HEK293 (cell line): Measurements from ENCODE around the gene NAPB.

Source experiments
- BCL6B ChIP-seq: fragments of 450-650 bp; formaldehyde crosslinking; IDR thresholded peaks from 2 replicates; pipeline ENCODE4 v1.5.1; 2017; ENCODE audit warnings: missing biosample characterization, missing genetic modification characterization
- EGR2 ChIP-seq: fragments of 450-650 bp; formaldehyde crosslinking; IDR thresholded peaks from 2 replicates; pipeline ENCODE4 v1.5.1; 2016; ENCODE audit warnings: low read depth, missing biosample characterization, missing genetic modification characterization
- GLI2 ChIP-seq: fragments of 450-650 bp; formaldehyde crosslinking; IDR thresholded peaks from 2 replicates; pipeline ENCODE4; 2017; ENCODE audit warnings: missing biosample characterization, missing genetic modification characterization, low read depth, borderline replicate concordance
- GLIS2 ChIP-seq: fragments of 450-650 bp; formaldehyde crosslinking; IDR thresholded peaks from 2 replicates; pipeline ENCODE4 v1.5.1; 2016; ENCODE audit warnings: missing biosample characterization, missing genetic modification characterization
- KLF16 ChIP-seq: fragments of 450-650 bp; formaldehyde crosslinking; IDR thresholded peaks from 2 replicates; pipeline ENCODE4 v1.5.1; 2017; ENCODE audit warnings: missing biosample characterization, missing genetic modification characterization
- PRDM6 ChIP-seq: fragments of 450-650 bp; formaldehyde crosslinking; IDR thresholded peaks from 2 replicates; pipeline ENCODE4 v1.5.1; 2017; ENCODE audit warnings: missing biosample characterization, missing genetic modification characterization
- SALL2 ChIP-seq: fragments of 450-650 bp; formaldehyde crosslinking; IDR thresholded peaks from 2 replicates; pipeline ENCODE4 v1.5.0; 2017; ENCODE audit warnings: missing biosample characterization, mild to moderate bottlenecking, missing genetic modification characterization, borderline replicate concordance
- SP2 ChIP-seq: fragments of 450-650 bp; formaldehyde crosslinking; IDR thresholded peaks from 2 replicates; pipeline ENCODE4 v1.5.1; 2016; ENCODE audit warnings: missing biosample characterization, missing genetic modification characterization
- SP7 ChIP-seq: fragments of 450-650 bp; formaldehyde crosslinking; IDR thresholded peaks from 2 replicates; pipeline ENCODE4 v1.5.1; 2016; ENCODE audit warnings: missing biosample characterization, missing genetic modification characterization
- YY1 ChIP-seq: fragments of 450-650 bp; formaldehyde crosslinking; IDR thresholded peaks from 2 replicates; pipeline ENCODE4 v1.5.1; 2018; ENCODE audit warnings: missing biosample characterization, missing genetic modification characterization
- ZBTB1 ChIP-seq: fragments of 450-650 bp; formaldehyde crosslinking; IDR thresholded peaks from 2 replicates; pipeline ENCODE4 v1.5.1; 2016; ENCODE audit warnings: missing biosample characterization, missing genetic modification characterization
- ZBTB17 ChIP-seq: fragments of 450-650 bp; formaldehyde crosslinking; IDR thresholded peaks from 2 replicates; pipeline ENCODE4 v1.5.1; 2016; ENCODE audit warnings: missing biosample characterization, missing genetic modification characterization
- ZFP3 ChIP-seq: fragments of 450-650 bp; formaldehyde crosslinking; IDR thresholded peaks from 2 replicates; pipeline ENCODE4 v1.5.1; 2016; ENCODE audit warnings: low read depth, missing biosample characterization, missing genetic modification characterization
- ZNF10 ChIP-seq: fragments of 450-650 bp; formaldehyde crosslinking; IDR thresholded peaks from 2 replicates; pipeline ENCODE4 v1.5.1; 2017; ENCODE audit warnings: missing biosample characterization, missing genetic modification characterization
- ZNF184 ChIP-seq: fragments of 450-650 bp; IDR thresholded peaks from 2 replicates; pipeline ENCODE4 v1.5.1; 2018; ENCODE audit warnings: missing biosample characterization, mild to moderate bottlenecking, missing genetic modification characterization
- ZNF266 ChIP-seq: fragments of 450-650 bp; formaldehyde crosslinking; IDR thresholded peaks from 2 replicates; pipeline ENCODE4 v1.5.1; 2016; ENCODE audit warnings: missing biosample characterization, missing genetic modification characterization, low read depth
- ZNF391 ChIP-seq: fragments of 450-650 bp; formaldehyde crosslinking; IDR thresholded peaks from 2 replicates; pipeline ENCODE4 v1.5.1; 2016; ENCODE audit warnings: low read depth, missing biosample characterization, missing genetic modification characterization, borderline replicate concordance
- ZNF488 ChIP-seq: fragments of 450-650 bp; formaldehyde crosslinking; IDR thresholded peaks from 2 replicates; pipeline ENCODE4 v1.5.1; 2016; ENCODE audit warnings: missing biosample characterization, missing genetic modification characterization
- ZNF521 ChIP-seq: fragments of 450-650 bp; formaldehyde crosslinking; IDR thresholded peaks from 2 replicates; pipeline ENCODE4 v1.5.1; 2017; ENCODE audit warnings: missing biosample characterization, mild to moderate bottlenecking, missing genetic modification characterization
- ZNF561 ChIP-seq: fragments of 450-650 bp; IDR thresholded peaks from 2 replicates; pipeline ENCODE4 v1.5.1; 2018; ENCODE audit warnings: missing biosample characterization, missing genetic modification characterization, borderline replicate concordance
- ZNF639 ChIP-seq: fragments of 450-650 bp; formaldehyde crosslinking; IDR thresholded peaks from 2 replicates; pipeline ENCODE4 v1.5.1; 2016; ENCODE audit warnings: missing biosample characterization, missing genetic modification characterization
- ZNF76 ChIP-seq: fragments of 450-650 bp; formaldehyde crosslinking; IDR thresholded peaks from 2 replicates; pipeline ENCODE4; 2016; ENCODE audit warnings: low read depth, missing biosample characterization, missing genetic modification characterization, borderline replicate concordance
- ZNF830 ChIP-seq: fragments of 450-650 bp; IDR thresholded peaks from 2 replicates; pipeline ENCODE4 v1.5.0; 2018; ENCODE audit warnings: missing biosample characterization, missing genetic modification characterization, low read depth, mild to moderate bottlenecking, moderate library complexity
- ZNF837 ChIP-seq: fragments of 450-650 bp; formaldehyde crosslinking; IDR thresholded peaks from 2 replicates; pipeline ENCODE4 v1.5.1; 2016; ENCODE audit warnings: missing biosample characterization, missing genetic modification characterization
- TF ChIP-seq, protein P1 (sequence below): fragments of 450-650 bp; formaldehyde crosslinking; IDR thresholded peaks from 2 replicates; pipeline ENCODE4 v1.5.1; 2016; ENCODE audit warnings: missing biosample characterization, missing genetic modification characterization
- TF ChIP-seq, protein P2 (sequence below): fragments of 450-650 bp; formaldehyde crosslinking; IDR thresholded peaks from 2 replicates; pipeline ENCODE4; 2016; ENCODE audit warnings: missing biosample characterization, missing genetic modification characterization
- TF ChIP-seq, protein P3 (sequence below): fragments of 450-650 bp; formaldehyde crosslinking; IDR thresholded peaks from 2 replicates; pipeline ENCODE4 v1.5.1; 2016; ENCODE audit warnings: missing biosample characterization, missing genetic modification characterization
- TF ChIP-seq, protein P4 (sequence below): fragments of 450-650 bp; IDR thresholded peaks from 2 replicates; pipeline ENCODE4 v1.5.1; 2018; ENCODE audit warnings: missing biosample characterization, mild to moderate bottlenecking, missing genetic modification characterization

The NAPB gene

DNA sequence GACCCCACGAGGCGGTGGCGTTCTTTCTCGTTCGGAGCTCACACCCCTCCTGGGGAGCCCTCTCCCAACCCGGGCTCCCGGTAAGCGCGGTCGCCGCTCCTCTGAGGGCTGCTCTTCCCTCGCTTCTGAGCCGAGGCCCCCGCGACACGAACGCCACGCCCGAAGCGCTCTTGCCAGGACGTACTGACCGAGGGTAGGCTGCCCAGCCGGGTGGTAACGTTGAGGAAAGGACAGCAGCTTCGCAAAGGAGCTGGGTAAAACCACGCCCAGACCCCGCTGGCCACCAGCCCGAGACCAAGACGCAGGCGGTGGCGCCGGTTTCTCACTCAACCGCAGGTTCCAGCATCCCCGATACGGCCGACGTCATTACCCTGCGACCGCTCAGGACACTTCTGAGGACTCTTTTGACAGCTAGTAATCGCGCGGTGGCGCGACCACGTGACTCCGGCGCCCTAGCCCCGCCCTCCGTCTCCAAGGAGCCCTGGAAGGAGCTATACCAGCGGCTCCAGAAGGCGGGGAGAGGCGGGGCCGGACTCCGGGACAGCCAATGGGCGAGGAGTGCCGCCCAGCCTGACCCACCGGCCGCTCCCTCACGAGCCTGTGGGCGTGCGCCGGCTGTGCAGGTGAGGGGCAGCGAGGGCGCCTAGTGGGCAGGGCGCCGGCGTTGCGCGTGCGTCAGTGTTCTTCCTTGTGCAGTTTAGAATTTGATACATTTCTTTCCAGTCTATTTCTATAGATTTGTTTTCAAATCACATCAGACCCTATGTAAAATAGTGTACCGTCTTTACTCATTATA lies 63.3 kb downstream of the NAPB start (continued):
- TF ChIP-seq PRDM6 (no peak), EGR2 (tag by site-specific recombination) (peak; percentile 77), ZNF391 (tag by site-specific recombination) (0 out of 2 replicates have a peak, but pooled peaks have one; percentile 41), ZNF830 (tag by site-specific recombination) (no peak), ZBTB17 (tag by site-specific recombination) (peak; percentile 86), ZNF184 (tag by site-specific recombination) (no peak), GLI2 (tag by site-specific recombination) (no peak), ZNF837 (tag by site-specific recombination) (no peak), ZNF76 (tag by site-specific recombination) (peak; percentile 86; the same call in 1 of the 2 replicates), ZNF488 (no peak), ZBTB1 (tag by site-specific recombination) (no peak), ZFP3 (no peak), SP2 (tag by site-specific recombination) (peak; percentile 98), YY1 (tag by site-specific recombination) (no peak), ZNF639 (tag by site-specific recombination) (no peak), GLIS2 (tag by site-specific recombination) (peak; percentile 80), ZNF561 (tag by site-specific recombination) (no peak), SALL2 (tag by site-specific recombination) (no peak), ZNF266 (tag by site-specific recombination) (no peak), ZNF521 (tag by site-specific recombination) (no peak), BCL6B (no peak), ZNF10 (tag by site-specific recombination) (peak; percentile 50; the same call in 1 of the 2 replicates), KLF16 (tag by site-specific recombination) (no peak), SP7 (tag by site-specific recombination) (peak; percentile 71)
- TF ChIP-seq, protein P1, sequence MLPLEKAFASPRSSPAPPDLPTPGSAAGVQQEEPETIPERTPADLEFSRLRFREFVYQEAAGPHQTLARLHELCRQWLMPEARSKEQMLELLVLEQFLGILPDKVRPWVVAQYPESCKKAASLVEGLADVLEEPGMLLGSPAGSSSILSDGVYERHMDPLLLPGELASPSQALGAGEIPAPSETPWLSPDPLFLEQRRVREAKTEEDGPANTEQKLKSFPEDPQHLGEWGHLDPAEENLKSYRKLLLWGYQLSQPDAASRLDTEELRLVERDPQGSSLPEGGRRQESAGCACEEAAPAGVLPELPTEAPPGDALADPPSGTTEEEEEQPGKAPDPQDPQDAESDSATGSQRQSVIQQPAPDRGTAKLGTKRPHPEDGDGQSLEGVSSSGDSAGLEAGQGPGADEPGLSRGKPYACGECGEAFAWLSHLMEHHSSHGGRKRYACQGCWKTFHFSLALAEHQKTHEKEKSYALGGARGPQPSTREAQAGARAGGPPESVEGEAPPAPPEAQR (tag by site-specific recombination): no peak
- TF ChIP-seq, protein P2, sequence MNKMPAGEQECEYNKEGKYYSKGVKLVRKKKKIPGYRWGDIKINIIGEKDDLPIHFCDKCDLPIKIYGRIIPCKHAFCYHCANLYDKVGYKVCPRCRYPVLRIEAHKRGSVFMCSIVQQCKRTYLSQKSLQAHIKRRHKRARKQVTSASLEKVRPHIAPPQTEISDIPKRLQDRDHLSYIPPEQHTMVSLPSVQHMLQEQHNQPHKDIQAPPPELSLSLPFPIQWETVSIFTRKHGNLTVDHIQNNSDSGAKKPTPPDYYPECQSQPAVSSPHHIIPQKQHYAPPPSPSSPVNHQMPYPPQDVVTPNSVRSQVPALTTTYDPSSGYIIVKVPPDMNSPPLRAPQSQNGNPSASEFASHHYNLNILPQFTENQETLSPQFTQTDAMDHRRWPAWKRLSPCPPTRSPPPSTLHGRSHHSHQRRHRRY (tag by site-specific recombination): no peak
- TF ChIP-seq, protein P3, sequence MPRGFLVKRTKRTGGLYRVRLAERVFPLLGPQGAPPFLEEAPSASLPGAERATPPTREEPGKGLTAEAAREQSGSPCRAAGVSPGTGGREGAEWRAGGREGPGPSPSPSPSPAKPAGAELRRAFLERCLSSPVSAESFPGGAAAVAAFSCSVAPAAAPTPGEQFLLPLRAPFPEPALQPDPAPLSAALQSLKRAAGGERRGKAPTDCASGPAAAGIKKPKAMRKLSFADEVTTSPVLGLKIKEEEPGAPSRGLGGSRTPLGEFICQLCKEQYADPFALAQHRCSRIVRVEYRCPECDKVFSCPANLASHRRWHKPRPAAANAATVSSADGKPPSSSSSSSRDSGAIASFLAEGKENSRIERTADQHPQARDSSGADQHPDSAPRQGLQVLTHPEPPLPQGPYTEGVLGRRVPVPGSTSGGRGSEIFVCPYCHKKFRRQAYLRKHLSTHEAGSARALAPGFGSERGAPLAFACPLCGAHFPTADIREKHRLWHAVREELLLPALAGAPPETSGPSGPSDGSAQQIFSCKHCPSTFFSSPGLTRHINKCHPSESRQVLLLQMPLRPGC: peak; percentile 57; the same call in 1 of the 2 replicates
- TF ChIP-seq, protein P4, sequence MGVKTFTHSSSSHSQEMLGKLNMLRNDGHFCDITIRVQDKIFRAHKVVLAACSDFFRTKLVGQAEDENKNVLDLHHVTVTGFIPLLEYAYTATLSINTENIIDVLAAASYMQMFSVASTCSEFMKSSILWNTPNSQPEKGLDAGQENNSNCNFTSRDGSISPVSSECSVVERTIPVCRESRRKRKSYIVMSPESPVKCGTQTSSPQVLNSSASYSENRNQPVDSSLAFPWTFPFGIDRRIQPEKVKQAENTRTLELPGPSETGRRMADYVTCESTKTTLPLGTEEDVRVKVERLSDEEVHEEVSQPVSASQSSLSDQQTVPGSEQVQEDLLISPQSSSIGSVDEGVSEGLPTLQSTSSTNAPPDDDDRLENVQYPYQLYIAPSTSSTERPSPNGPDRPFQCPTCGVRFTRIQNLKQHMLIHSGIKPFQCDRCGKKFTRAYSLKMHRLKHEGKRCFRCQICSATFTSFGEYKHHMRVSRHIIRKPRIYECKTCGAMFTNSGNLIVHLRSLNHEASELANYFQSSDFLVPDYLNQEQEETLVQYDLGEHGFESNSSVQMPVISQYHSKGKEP (tag by site-specific recombination): no peak
